Measurements from ENCODE around the gene CXCL13.

The CXCL13 gene

GRCh38 chr4:77617203-77617602 lies 11.6 kb downstream of the CXCL13 start:
- Histone ChIP-seq H3K9me3 (ENCODE audit: control insufficient read depth, low read length) (no peaks in the 10 kb centered on the region), H3K4me1 (ENCODE audit: control insufficient read depth, insufficient read depth, low read length) (peaks cover 7% of the 10 kb centered on the region), H3K9ac (ENCODE audit: low read length) (no peak overlapping the region), H3K27me3 (ENCODE audit: control insufficient read depth, insufficient read depth, low read length) (peaks cover 4% of the 10 kb centered on the region), H3K36me3 (ENCODE audit: control insufficient read depth, insufficient read depth, low read length) (no peaks in the 10 kb centered on the region), H3K4me3 (ENCODE audit: low read length) (no peak overlapping the region)

GRCh38 chr4:77618383-77619241 lies 13.0 kb downstream of the CXCL13 start:
- H3K27me3 ChIP-seq (ENCODE audit: control insufficient read depth, insufficient read depth, low read length): peaks cover under 1% of the 10 kb centered on the region
- no peaks in the 10 kb centered on the region for H3K36me3 ChIP-seq (ENCODE audit: control insufficient read depth, insufficient read depth, low read length)
- H3K4me3 ChIP-seq (ENCODE audit: low read length): no peak overlapping the region
- no peaks in the 10 kb centered on the region for H3K9me3 ChIP-seq (ENCODE audit: control insufficient read depth, low read length)
- no peak overlapping the region for H3K9ac ChIP-seq (ENCODE audit: low read length)
- H3K4me1 ChIP-seq (ENCODE audit: control insufficient read depth, insufficient read depth, low read length): peaks cover 7% of the 10 kb centered on the region

GRCh38 chr4:77619408-77619807 lies 13.8 kb downstream of the CXCL13 start:
- Histone ChIP-seq H3K4me3 (ENCODE audit: low read length) (no peak overlapping the region), H3K9me3 (ENCODE audit: control insufficient read depth, low read length) (no peaks in the 10 kb centered on the region), H3K9ac (ENCODE audit: low read length) (no peak overlapping the region), H3K36me3 (ENCODE audit: control insufficient read depth, insufficient read depth, low read length) (no peaks in the 10 kb centered on the region), H3K4me1 (ENCODE audit: control insufficient read depth, insufficient read depth, low read length) (peaks cover 7% of the 10 kb centered on the region), H3K27me3 (ENCODE audit: control insufficient read depth, insufficient read depth, low read length) (no peaks in the 10 kb centered on the region)

GRCh38 chr4:77621254-77621653 lies 15.6 kb downstream of the CXCL13 start:
- Histone ChIP-seq H3K36me3 (ENCODE audit: control insufficient read depth, insufficient read depth, low read length) (no peaks in the 10 kb centered on the region), H3K4me3 (ENCODE audit: low read length) (no peak overlapping the region), H3K27me3 (ENCODE audit: control insufficient read depth, insufficient read depth, low read length) (no peaks in the 10 kb centered on the region), H3K9ac (ENCODE audit: low read length) (no peak overlapping the region), H3K9me3 (ENCODE audit: control insufficient read depth, low read length) (no peaks in the 10 kb centered on the region), H3K4me1 (ENCODE audit: control insufficient read depth, insufficient read depth, low read length) (peaks cover 7% of the 10 kb centered on the region)

- peaks cover 7% of the 10 kb centered on the region for H3K4me1 ChIP-seq (ENCODE audit: control insufficient read depth, insufficient read depth, low read length)
- no peak overlapping the region for H3K9ac ChIP-seq (ENCODE audit: low read length)
- H3K9me3 ChIP-seq (ENCODE audit: control insufficient read depth, low read length): no peaks in the 10 kb centered on the region
- no peaks in the 10 kb centered on the region for H3K36me3 ChIP-seq (ENCODE audit: control insufficient read depth, insufficient read depth, low read length)
- H3K4me3 ChIP-seq (ENCODE audit: low read length): no peak overlapping the region
- no peaks in the 10 kb centered on the region for H3K27me3 ChIP-seq (ENCODE audit: control insufficient read depth, insufficient read depth, low read length)
These were observed 17.5 kb downstream of the CXCL13 start for GRCh38 chr4:77623091-77623490.

- H3K4me3 ChIP-seq (ENCODE audit: low read length): no peak overlapping the region
- no peaks in the 10 kb centered on the region for H3K36me3 ChIP-seq (ENCODE audit: control insufficient read depth, insufficient read depth, low read length)
- no peaks in the 10 kb centered on the region for H3K9me3 ChIP-seq (ENCODE audit: control insufficient read depth, low read length)
- H3K9ac ChIP-seq (ENCODE audit: low read length): no peak overlapping the region
- H3K27me3 ChIP-seq (ENCODE audit: control insufficient read depth, insufficient read depth, low read length): no peaks in the 10 kb centered on the region
- no peaks in the 10 kb centered on the region for H3K4me1 ChIP-seq (ENCODE audit: control insufficient read depth, insufficient read depth, low read length)
These were observed 18.6 kb downstream of the CXCL13 start for GRCh38 chr4:77624213-77624612.

GRCh38 chr4:77625485-77625884 lies 19.9 kb downstream of the CXCL13 start:
- H3K4me1 ChIP-seq (ENCODE audit: control insufficient read depth, insufficient read depth, low read length): no peaks in the 10 kb centered on the region
- no peak overlapping the region for H3K4me3 ChIP-seq (ENCODE audit: low read length)
- H3K9ac ChIP-seq (ENCODE audit: low read length): no peak overlapping the region
- no peaks in the 10 kb centered on the region for H3K36me3 ChIP-seq (ENCODE audit: control insufficient read depth, insufficient read depth, low read length)
- H3K9me3 ChIP-seq (ENCODE audit: control insufficient read depth, low read length): no peaks in the 10 kb centered on the region
- H3K27me3 ChIP-seq (ENCODE audit: control insufficient read depth, insufficient read depth, low read length): no peaks in the 10 kb centered on the region

GRCh38 chr4:77629885-77630284 lies 24.3 kb downstream of the CXCL13 start:
- peaks cover 10% of the 10 kb centered on the region for H3K4me1 ChIP-seq (ENCODE audit: control insufficient read depth, insufficient read depth, low read length)
- no peak overlapping the region for H3K4me3 ChIP-seq (ENCODE audit: low read length)
- H3K9me3 ChIP-seq (ENCODE audit: control insufficient read depth, low read length): no peaks in the 10 kb centered on the region
- H3K9ac ChIP-seq (ENCODE audit: low read length): no peak overlapping the region
- H3K36me3 ChIP-seq (ENCODE audit: control insufficient read depth, insufficient read depth, low read length): no peaks in the 10 kb centered on the region
- H3K27me3 ChIP-seq (ENCODE audit: control insufficient read depth, insufficient read depth, low read length): no peaks in the 10 kb centered on the region

- no peaks in the 10 kb centered on the region for H3K27me3 ChIP-seq (ENCODE audit: control insufficient read depth, insufficient read depth, low read length)
- H3K4me3 ChIP-seq (ENCODE audit: low read length): no peak overlapping the region
- no peaks in the 10 kb centered on the region for H3K9me3 ChIP-seq (ENCODE audit: control insufficient read depth, low read length)
- no peaks in the 10 kb centered on the region for H3K36me3 ChIP-seq (ENCODE audit: control insufficient read depth, insufficient read depth, low read length)
- no peak overlapping the region for H3K9ac ChIP-seq (ENCODE audit: low read length)
- peaks cover 19% of the 10 kb centered on the region for H3K4me1 ChIP-seq (ENCODE audit: control insufficient read depth, insufficient read depth, low read length)
These were observed 25.7 kb downstream of the CXCL13 start for GRCh38 chr4:77631276-77631675.

GRCh38 chr4:77634132-77634785 lies 28.6 kb downstream of the CXCL13 start:
- H3K27me3 ChIP-seq (ENCODE audit: control insufficient read depth, insufficient read depth, low read length): no peaks in the 10 kb centered on the region
- no peak overlapping the region for H3K4me3 ChIP-seq (ENCODE audit: low read length)
- H3K9ac ChIP-seq (ENCODE audit: low read length): no peak overlapping the region
- H3K36me3 ChIP-seq (ENCODE audit: control insufficient read depth, insufficient read depth, low read length): no peaks in the 10 kb centered on the region
- H3K4me1 ChIP-seq (ENCODE audit: control insufficient read depth, insufficient read depth, low read length): peaks cover 24% of the 10 kb centered on the region
- no peaks in the 10 kb centered on the region for H3K9me3 ChIP-seq (ENCODE audit: control insufficient read depth, low read length)

GRCh38 chr4:77635246-77635645 lies 29.6 kb downstream of the CXCL13 start:
- H3K9ac ChIP-seq (ENCODE audit: low read length): no peak overlapping the region
- H3K9me3 ChIP-seq (ENCODE audit: control insufficient read depth, low read length): no peaks in the 10 kb centered on the region
- peaks cover 24% of the 10 kb centered on the region for H3K4me1 ChIP-seq (ENCODE audit: control insufficient read depth, insufficient read depth, low read length)
- H3K27me3 ChIP-seq (ENCODE audit: control insufficient read depth, insufficient read depth, low read length): no peaks in the 10 kb centered on the region
- no peak overlapping the region for H3K4me3 ChIP-seq (ENCODE audit: low read length)
- no peaks in the 10 kb centered on the region for H3K36me3 ChIP-seq (ENCODE audit: control insufficient read depth, insufficient read depth, low read length)

- H3K9me3 ChIP-seq (ENCODE audit: control insufficient read depth, low read length): no peaks in the 10 kb centered on the region
- no peaks in the 10 kb centered on the region for H3K36me3 ChIP-seq (ENCODE audit: control insufficient read depth, insufficient read depth, low read length)
- H3K4me3 ChIP-seq (ENCODE audit: low read length): no peak overlapping the region
- H3K4me1 ChIP-seq (ENCODE audit: control insufficient read depth, insufficient read depth, low read length): peaks cover 24% of the 10 kb centered on the region
- H3K27me3 ChIP-seq (ENCODE audit: control insufficient read depth, insufficient read depth, low read length): no peaks in the 10 kb centered on the region
- no peak overlapping the region for H3K9ac ChIP-seq (ENCODE audit: low read length)
These were observed 30.3 kb downstream of the CXCL13 start for GRCh38 chr4:77635876-77636275.
